ENCODE data around the gene ZNF808. TPM values are rescaled to one million over a fixed set of nuclear protein-coding genes. Genes with fewer than 3 reads are reported as not detected.

The ZNF808 gene
- total and polyA plus RNA-seq, 9 of the 15 experiments (the other 6 are each of a cell fraction or from before 2014, with no cell fraction given) = 3.1 to 20.1 (median 10.9) TPM

DNA sequence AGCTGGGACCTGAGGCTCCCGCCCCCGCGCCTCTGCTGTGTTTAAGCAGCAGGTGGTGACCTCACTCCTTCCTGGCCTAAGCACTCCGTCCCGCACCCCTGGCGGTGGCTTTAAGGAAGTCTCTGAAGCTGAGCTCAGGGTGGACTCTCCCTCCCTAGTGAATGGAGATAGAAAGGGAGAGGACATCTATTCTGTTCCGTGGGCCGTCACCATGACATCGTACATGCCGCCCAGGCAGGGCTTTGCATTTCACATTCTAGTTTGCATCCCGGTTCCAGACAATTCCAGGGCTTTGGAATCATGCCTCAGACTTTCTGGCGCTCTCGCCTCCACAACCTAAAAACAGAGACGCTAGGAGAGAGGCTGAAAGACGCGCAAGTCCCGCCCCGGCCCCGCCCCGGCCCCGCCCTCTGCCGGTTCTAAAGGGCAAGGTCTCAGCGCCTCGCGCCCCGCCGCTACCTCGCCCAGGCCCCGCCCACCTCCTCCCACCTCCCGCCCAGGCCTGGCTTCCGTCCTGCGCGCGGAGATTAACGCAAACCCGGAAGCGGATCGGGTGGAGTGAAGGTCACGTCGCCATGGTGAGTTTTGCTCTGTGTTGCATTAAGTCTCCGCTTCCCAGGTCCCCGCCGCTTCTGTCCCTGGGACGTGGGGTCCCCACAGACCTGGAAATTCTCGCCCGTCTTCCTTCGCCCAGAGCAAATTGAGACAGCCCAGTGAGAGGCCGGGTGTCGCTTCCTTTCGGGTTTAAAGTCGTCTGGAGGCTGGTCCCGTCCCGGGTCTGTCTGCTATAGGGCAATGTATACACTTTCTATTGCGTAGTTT is at the start of gene ZNF808 (continued):
- no peak for TF ChIP-seq RFX5 (IDR thresholded peaks at IDR 0.05; ENCODE audit: low read depth, low read length)
- TF ChIP-seq STAT5B (CRISPR knock-in tag; IDR thresholded peaks at IDR 0.05) = no peak
- TF ChIP-seq FOXA3 (CRISPR knock-in tag; conservative IDR thresholded peaks at IDR 0.05 in 1 of 2, IDR thresholded peaks at IDR 0.05 in 1 of 2) = no peak
- TF ChIP-seq SMARCA4 (IDR thresholded peaks at IDR 0.05) = peak; percentile 34; the same call in 1 of the 2 replicates
- TF ChIP-seq ZC3H4 (CRISPR knock-in tag; IDR thresholded peaks at IDR 0.05; ENCODE audit: borderline replicate concordance) = no peak
- peak; percentile 81; the same call in 1 of the 2 replicates for TF ChIP-seq ELF4 (CRISPR knock-in tag; IDR thresholded peaks at IDR 0.05)
- TF ChIP-seq KHSRP (IDR thresholded peaks at IDR 0.05) = no peak
- no peak for TF ChIP-seq THRAP3 (IDR thresholded peaks at IDR 0.05; ENCODE audit: borderline replicate concordance)
- no peak for TF ChIP-seq GABPB2 (CRISPR knock-in tag; conservative IDR thresholded peaks at IDR 0.05)
- no peak for TF ChIP-seq FOXA1 (IDR thresholded peaks at IDR 0.05; ENCODE audit: borderline replicate concordance)
- TF ChIP-seq, protein P1, sequence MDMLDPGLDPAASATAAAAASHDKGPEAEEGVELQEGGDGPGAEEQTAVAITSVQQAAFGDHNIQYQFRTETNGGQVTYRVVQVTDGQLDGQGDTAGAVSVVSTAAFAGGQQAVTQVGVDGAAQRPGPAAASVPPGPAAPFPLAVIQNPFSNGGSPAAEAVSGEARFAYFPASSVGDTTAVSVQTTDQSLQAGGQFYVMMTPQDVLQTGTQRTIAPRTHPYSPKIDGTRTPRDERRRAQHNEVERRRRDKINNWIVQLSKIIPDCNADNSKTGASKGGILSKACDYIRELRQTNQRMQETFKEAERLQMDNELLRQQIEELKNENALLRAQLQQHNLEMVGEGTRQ (CRISPR knock-in tag; IDR thresholded peaks at IDR 0.05) = no peak
- TF ChIP-seq, protein P2, sequence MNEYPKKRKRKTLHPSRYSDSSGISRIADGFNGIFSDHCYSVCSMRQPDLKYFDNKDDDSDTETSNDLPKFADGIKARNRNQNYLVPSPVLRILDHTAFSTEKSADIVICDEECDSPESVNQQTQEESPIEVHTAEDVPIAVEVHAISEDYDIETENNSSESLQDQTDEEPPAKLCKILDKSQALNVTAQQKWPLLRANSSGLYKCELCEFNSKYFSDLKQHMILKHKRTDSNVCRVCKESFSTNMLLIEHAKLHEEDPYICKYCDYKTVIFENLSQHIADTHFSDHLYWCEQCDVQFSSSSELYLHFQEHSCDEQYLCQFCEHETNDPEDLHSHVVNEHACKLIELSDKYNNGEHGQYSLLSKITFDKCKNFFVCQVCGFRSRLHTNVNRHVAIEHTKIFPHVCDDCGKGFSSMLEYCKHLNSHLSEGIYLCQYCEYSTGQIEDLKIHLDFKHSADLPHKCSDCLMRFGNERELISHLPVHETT (CRISPR knock-in tag; conservative IDR thresholded peaks at IDR 0.05 in 1 of 2, IDR thresholded peaks at IDR 0.05 in 1 of 2) = no peak; a peak in 1 of 4 replicates
- no peak for TF ChIP-seq ZZZ3 (IDR thresholded peaks at IDR 0.05)
- TF ChIP-seq UBTF (IDR thresholded peaks at IDR 0.05; ENCODE audit: borderline replicate concordance in 1 of 2, low read depth in 2 of 2, low read length in 2 of 2) = 0 out of 4 replicates have a peak, but pooled peaks of 1 of the 2 experiments have one; percentile 10
- TF ChIP-seq ZNF121 (CRISPR knock-in tag; conservative IDR thresholded peaks at IDR 0.05) = no peak
- TF ChIP-seq, protein P3, sequence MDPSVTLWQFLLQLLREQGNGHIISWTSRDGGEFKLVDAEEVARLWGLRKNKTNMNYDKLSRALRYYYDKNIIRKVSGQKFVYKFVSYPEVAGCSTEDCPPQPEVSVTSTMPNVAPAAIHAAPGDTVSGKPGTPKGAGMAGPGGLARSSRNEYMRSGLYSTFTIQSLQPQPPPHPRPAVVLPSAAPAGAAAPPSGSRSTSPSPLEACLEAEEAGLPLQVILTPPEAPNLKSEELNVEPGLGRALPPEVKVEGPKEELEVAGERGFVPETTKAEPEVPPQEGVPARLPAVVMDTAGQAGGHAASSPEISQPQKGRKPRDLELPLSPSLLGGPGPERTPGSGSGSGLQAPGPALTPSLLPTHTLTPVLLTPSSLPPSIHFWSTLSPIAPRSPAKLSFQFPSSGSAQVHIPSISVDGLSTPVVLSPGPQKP (CRISPR knock-in tag; IDR thresholded peaks at IDR 0.05) = no peak
- no peak for TF ChIP-seq NR3C1 (CRISPR knock-in tag; IDR thresholded peaks at IDR 0.05)
- no peak for TF ChIP-seq ZNF165 (CRISPR knock-in tag; IDR thresholded peaks at IDR 0.05; ENCODE audit: borderline replicate concordance)
- TF ChIP-seq KLF10 (CRISPR knock-in tag; IDR thresholded peaks at IDR 0.05) = no peak
- TF ChIP-seq ZNF764 (CRISPR knock-in tag; IDR thresholded peaks at IDR 0.05; ENCODE audit: low read depth) = no peak
- TF ChIP-seq SRSF9 (IDR thresholded peaks at IDR 0.05; ENCODE audit: borderline replicate concordance, low read depth, low read length) = no peak
- no peak for TF ChIP-seq EHMT2 (IDR thresholded peaks at IDR 0.05)
- TF ChIP-seq ZNF384 (IDR thresholded peaks at IDR 0.05; ENCODE audit: low read depth, low read length) = no peak
- 0 out of 2 replicates have a peak, but pooled peaks have one; percentile 38 for TF ChIP-seq SIN3B (IDR thresholded peaks at IDR 0.05; ENCODE audit: low read depth)
